ENCODE results near the gene AGTR1.

GRCh38 chr3:148714521-148714920 is 16.8 kb downstream of the AGTR1 start:
- no peak for TF ChIP-seq POLR2A (IDR thresholded peaks at IDR 0.05; ENCODE audit: extremely low read depth, insufficient read length)
- TF ChIP-seq CTCF (IDR thresholded peaks at IDR 0.05; ENCODE audit: low read depth, low read length): no peak
- no peak for TF ChIP-seq MYC (IDR thresholded peaks at IDR 0.05; ENCODE audit: low read depth, low read length)
- TF ChIP-seq MAX (IDR thresholded peaks at IDR 0.05; ENCODE audit: low read depth, low read length): no peak
